Liver (tissue), 9 donors: Measurements from ENCODE around the gene SH2D2A. TPM values are rescaled to one million over a fixed set of nuclear protein-coding genes. Genes with fewer than 3 reads are reported as not detected.

ENCODE experiments used
- DNase-seq: peaks from one replicate; pipeline ENCODE4 v3.0.0-alpha.2; 2017; ENCODE audit warnings: low spot score
- H3K27ac ChIP-seq, 2 donors: one replicate each; pipeline ENCODE4 v1.7.0; 2013; ENCODE audit warnings: inconsistent platforms in 2 of 2, low read length in 2 of 2, control low read depth in 1 of 2, low read depth in 1 of 2, mild to moderate bottlenecking in 1 of 2
- H3K27me3 ChIP-seq, 4 donors: one replicate each; pipeline versions ENCODE4 v1.6.1 to v1.7.0; 2013; ENCODE audit warnings: low read length in 3 of 4, inconsistent platforms in 1 of 4, mild to moderate bottlenecking in 1 of 4, moderate library complexity in 1 of 4; ENCODE audit not compliant: control insufficient read depth in 4 of 4, insufficient read depth in 4 of 4
- H3K36me3 ChIP-seq, 4 donors: one replicate each; pipeline versions ENCODE4 v1.6.1 to v1.7.0; 2013; ENCODE audit warnings: low read length in 3 of 4, mild to moderate bottlenecking in 3 of 4, low read depth in 1 of 4, moderate library complexity in 1 of 4; ENCODE audit not compliant: control insufficient read depth in 4 of 4, insufficient read depth in 3 of 4
- H3K4me1 ChIP-seq, 4 donors: one replicate each; pipeline versions ENCODE4 v1.6.1 to v1.7.0; 2013; ENCODE audit warnings: low read length in 3 of 4, mild to moderate bottlenecking in 3 of 4, moderate library complexity in 1 of 4; ENCODE audit not compliant: control insufficient read depth in 4 of 4, insufficient read depth in 4 of 4
- H3K4me3 ChIP-seq, 3 donors: one replicate each; pipeline versions ENCODE4 v1.6.1 to v1.7.0; 2013; ENCODE audit warnings: low read length in 3 of 3, control low read depth in 1 of 3, low read depth in 1 of 3, mild to moderate bottlenecking in 1 of 3
- H3K9ac ChIP-seq, 2 donors: one replicate each; pipeline ENCODE4 v1.7.0; 2013; ENCODE audit warnings: low read length in 2 of 2, mild to moderate bottlenecking in 2 of 2, moderate library complexity in 2 of 2, control low read depth in 1 of 2, low read depth in 1 of 2
- H3K9me3 ChIP-seq, 4 donors: one replicate each; pipeline versions ENCODE4 v1.6.1 to v1.7.0; 2013; ENCODE audit warnings: low read length in 3 of 4; ENCODE audit not compliant: control insufficient read depth in 4 of 4
- ATF3 ChIP-seq: IDR thresholded peaks from 2 replicates; pipeline ENCODE4 v1.6.1; 2016; ENCODE audit warnings: antibody characterized with exemption
- CTCF ChIP-seq: fragments of 150-350 bp; IDR thresholded peaks from 2 replicates; pipeline ENCODE4 v1.5.1; 2017; ENCODE audit warnings: improper control_type of control experiment, low read depth, low read length; ENCODE audit not compliant: missing input control
- EGR1 ChIP-seq, 2 donors: IDR thresholded peaks; 2 replicates each; pipeline ENCODE4 v1.6.1; 2016 to 2018; ENCODE audit warnings: antibody characterized with exemption in 2 of 2, low read depth in 2 of 2
- FOXA1 ChIP-seq: IDR thresholded peaks from 2 replicates; pipeline ENCODE4 v1.6.1; 2016; ENCODE audit warnings: antibody characterized with exemption
- HNF4G ChIP-seq: IDR thresholded peaks from 2 replicates; pipeline ENCODE4 v1.6.1; 2016; ENCODE audit warnings: antibody characterized with exemption
- MAX ChIP-seq: IDR thresholded peaks from 2 replicates; pipeline ENCODE4 v1.6.1; 2016; ENCODE audit warnings: antibody characterized with exemption
- NR2F2 ChIP-seq: IDR thresholded peaks from 2 replicates; pipeline ENCODE4 v1.6.1; 2016; ENCODE audit warnings: antibody characterized with exemption
- RAD21 ChIP-seq, 2 donors: IDR thresholded peaks; 2 replicates each; pipeline ENCODE4 v1.6.1; 2016; ENCODE audit warnings: antibody characterized with exemption in 2 of 2, mild to moderate bottlenecking in 2 of 2
- RXRA ChIP-seq, 2 donors: IDR thresholded peaks; 2 replicates each; pipeline ENCODE4 v1.6.1; 2017 to 2018; ENCODE audit warnings: antibody characterized with exemption in 2 of 2, mild to moderate bottlenecking in 1 of 2
- SP1 ChIP-seq: IDR thresholded peaks from 2 replicates; pipeline ENCODE4 v1.6.1; 2018; ENCODE audit warnings: antibody characterized with exemption, mild to moderate bottlenecking
- TAF1 ChIP-seq: conservative IDR thresholded peaks from 2 replicates; pipeline ENCODE4 v1.6.1; 2016; ENCODE audit warnings: antibody characterized with exemption, mild to moderate bottlenecking
- WGBS: extraction: QIAGEN DNeasy Blood & Tissue Kit; methylation state at CpG from one replicate; pipeline ENCODE4 v1.1.7; 2013; 5-methylcytosine and 5-hydroxymethylcytosine counted together
- polyA plus RNA-seq, 2 donors: library from polyadenylated mRNA; stranded (reverse) in 1 of 2; unstranded in 1 of 2; fragments of 200-250 nt in 1 of 2; fragments of >200 nt in 1 of 2; fragmentation: Nextera tagmentation in 1 of 2; extraction: Ambion mirVana in 1 of 2; gene quantifications; one replicate each; pipeline versions ENCODE4 v1.2.1 to v1.2.3, GENCODE V29; 2013 to 2015
- total RNA-seq, 2 donors: library from RNA; depleted of rRNA; stranded (reverse); fragments of >200 nt; gene quantifications; one replicate each; pipeline ENCODE4 v1.2.3, GENCODE V29; 2014
- TF ChIP-seq, protein P1 (sequence below): IDR thresholded peaks from 2 replicates; pipeline ENCODE4 v1.6.1; 2016; ENCODE audit warnings: antibody characterized with exemption
- TF ChIP-seq, protein P2 (sequence below): IDR thresholded peaks from 2 replicates; pipeline ENCODE4 v1.6.1; 2016; ENCODE audit warnings: antibody characterized with exemption, mild to moderate bottlenecking
- donor health status: healthy.
- donor health status: healthy.
- donor health status: healthy.
- donor health status: healthy.
- donor health status: healthy.

SH2D2A gene
- total and polyA plus RNA-seq, 4 donors = 0.14 to 0.38 (median 0.24) TPM

GRCh38 chr1:156788136-156788535 lies 28.5 kb downstream of the SH2D2A start:
- Histone ChIP-seq H3K27ac (no peak overlapping the region), H3K4me3 (no peak overlapping the region), H3K9me3 (no peaks in the 10 kb centered on the region), H3K4me1 (no peaks in the 10 kb centered on the region), H3K27me3 (no peaks in the 10 kb centered on the region), H3K36me3 (peaks cover 13 to 56% (median 41%) of the 10 kb centered on the region in 4 donors), H3K9ac (no peak overlapping the region)
- WGBS = 94% methylated on average over 2 of the region's 2 CpGs
- TF ChIP-seq SP1 (no peak), FOXA1 (no peak), ATF3 (no peak), NR2F2 (no peak), HNF4G (no peak), TAF1 (no peak), CTCF (no peak)
- no peak for DNase-seq

DNA sequence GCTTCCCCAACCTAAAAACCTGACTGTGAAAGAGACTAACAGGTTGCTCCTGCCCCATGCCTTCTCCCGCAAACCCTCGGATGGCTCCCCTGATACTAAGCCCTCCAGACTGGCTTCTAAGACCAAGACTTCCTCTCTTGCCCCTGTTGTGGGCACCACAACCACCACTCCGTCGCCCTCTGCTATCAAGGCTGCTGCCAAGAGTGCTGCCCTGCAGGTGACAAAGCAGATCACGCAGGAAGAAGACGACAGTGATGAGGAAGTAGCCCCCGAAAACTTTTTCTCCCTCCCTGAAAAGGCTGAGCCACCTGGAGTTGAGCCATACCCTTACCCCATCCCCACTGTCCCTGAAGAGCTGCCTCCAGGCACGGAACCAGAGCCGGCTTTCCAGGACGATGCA lies 30.0 kb downstream of the SH2D2A start:
- H3K4me1 ChIP-seq = no peaks in the 10 kb centered on the region
- H3K27me3 ChIP-seq = no peaks in the 10 kb centered on the region
- H3K9me3 ChIP-seq = no peaks in the 10 kb centered on the region
- DNase-seq = no peak
- no peak overlapping the region for H3K27ac ChIP-seq
- H3K9ac ChIP-seq = no peak overlapping the region
- no peak overlapping the region for H3K4me3 ChIP-seq
- TF ChIP-seq, protein P1, sequence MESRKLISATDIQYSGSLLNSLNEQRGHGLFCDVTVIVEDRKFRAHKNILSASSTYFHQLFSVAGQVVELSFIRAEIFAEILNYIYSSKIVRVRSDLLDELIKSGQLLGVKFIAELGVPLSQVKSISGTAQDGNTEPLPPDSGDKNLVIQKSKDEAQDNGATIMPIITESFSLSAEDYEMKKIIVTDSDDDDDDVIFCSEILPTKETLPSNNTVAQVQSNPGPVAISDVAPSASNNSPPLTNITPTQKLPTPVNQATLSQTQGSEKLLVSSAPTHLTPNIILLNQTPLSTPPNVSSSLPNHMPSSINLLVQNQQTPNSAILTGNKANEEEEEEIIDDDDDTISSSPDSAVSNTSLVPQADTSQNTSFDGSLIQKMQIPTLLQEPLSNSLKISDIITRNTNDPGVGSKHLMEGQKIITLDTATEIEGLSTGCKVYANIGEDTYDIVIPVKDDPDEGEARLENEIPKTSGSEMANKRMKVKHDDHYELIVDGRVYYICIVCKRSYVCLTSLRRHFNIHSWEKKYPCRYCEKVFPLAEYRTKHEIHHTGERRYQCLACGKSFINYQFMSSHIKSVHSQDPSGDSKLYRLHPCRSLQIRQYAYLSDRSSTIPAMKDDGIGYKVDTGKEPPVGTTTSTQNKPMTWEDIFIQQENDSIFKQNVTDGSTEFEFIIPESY = no peak
- TF ChIP-seq RXRA (IDR thresholded peaks at IDR 0.05) (no peak), EGR1 (IDR thresholded peaks at IDR 0.05; ENCODE audit: low read depth in 2 of 2) (no peak), MAX (no peak), RAD21 (IDR thresholded peaks at IDR 0.05) (no peak), FOXA1 (no peak), ATF3 (no peak), CTCF (no peak)
- TF ChIP-seq, protein P2, sequence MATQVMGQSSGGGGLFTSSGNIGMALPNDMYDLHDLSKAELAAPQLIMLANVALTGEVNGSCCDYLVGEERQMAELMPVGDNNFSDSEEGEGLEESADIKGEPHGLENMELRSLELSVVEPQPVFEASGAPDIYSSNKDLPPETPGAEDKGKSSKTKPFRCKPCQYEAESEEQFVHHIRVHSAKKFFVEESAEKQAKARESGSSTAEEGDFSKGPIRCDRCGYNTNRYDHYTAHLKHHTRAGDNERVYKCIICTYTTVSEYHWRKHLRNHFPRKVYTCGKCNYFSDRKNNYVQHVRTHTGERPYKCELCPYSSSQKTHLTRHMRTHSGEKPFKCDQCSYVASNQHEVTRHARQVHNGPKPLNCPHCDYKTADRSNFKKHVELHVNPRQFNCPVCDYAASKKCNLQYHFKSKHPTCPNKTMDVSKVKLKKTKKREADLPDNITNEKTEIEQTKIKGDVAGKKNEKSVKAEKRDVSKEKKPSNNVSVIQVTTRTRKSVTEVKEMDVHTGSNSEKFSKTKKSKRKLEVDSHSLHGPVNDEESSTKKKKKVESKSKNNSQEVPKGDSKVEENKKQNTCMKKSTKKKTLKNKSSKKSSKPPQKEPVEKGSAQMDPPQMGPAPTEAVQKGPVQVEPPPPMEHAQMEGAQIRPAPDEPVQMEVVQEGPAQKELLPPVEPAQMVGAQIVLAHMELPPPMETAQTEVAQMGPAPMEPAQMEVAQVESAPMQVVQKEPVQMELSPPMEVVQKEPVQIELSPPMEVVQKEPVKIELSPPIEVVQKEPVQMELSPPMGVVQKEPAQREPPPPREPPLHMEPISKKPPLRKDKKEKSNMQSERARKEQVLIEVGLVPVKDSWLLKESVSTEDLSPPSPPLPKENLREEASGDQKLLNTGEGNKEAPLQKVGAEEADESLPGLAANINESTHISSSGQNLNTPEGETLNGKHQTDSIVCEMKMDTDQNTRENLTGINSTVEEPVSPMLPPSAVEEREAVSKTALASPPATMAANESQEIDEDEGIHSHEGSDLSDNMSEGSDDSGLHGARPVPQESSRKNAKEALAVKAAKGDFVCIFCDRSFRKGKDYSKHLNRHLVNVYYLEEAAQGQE = no peak
- H3K36me3 ChIP-seq = peaks cover 11 to 43% (median 31%) of the 10 kb centered on the region in 4 donors
- 89% methylated on average over 10 of the region's 10 CpGs for WGBS
